MM.1S (cell line): ENCODE data around the gene CHRNG.

Experiments used
- EZH2 ChIP-seq: fragments of 300-600 bp; sonication (generic); optimal IDR thresholded peaks from 2 replicates; pipeline ENCODE3; 2017; ENCODE audit warnings: low read depth, mild to moderate bottlenecking, antibody characterized with exemption, low read length, mixed read lengths
- TF ChIP-seq, protein P1 (sequence below): fragments of 300-600 bp; sonication (generic); IDR thresholded peaks from 2 replicates; pipeline ENCODE4 v1.5.1; 2016; ENCODE audit warnings: antibody characterized with exemption, low read length, mixed read lengths

DNA sequence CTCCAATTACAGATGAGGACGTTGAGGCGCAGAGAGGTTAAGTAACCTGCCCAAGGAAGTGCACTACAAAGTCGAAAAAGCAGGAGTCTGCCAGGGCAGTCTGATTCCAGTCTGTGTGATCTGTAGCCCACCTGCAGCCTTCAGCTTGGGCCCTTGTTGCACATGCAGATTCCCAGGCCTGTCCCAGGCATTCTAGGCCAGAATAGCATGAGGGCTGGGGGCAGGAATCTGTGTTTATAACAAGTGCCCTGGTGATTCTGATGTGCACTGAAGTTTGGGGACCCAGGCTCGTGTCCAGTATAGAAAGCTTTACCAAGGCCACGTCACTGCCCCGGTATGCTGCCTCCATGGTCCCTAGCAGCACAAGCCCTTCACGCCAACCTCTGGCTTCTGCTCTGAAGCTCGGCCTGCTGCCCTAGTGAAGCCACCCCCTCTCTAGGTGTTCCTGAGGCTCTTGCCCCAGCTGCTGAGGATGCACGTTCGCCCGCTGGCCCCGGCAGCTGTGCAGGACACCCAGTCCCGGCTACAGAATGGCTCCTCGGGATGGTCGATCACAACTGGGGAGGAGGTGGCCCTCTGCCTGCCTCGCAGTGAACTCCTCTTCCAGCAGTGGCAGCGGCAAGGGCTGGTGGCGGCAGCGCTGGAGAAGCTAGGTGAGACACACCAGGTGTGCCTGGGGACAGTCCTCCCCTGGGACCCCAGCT lies 4.6 kb downstream of the CHRNG start:
- TF ChIP-seq, protein P1, sequence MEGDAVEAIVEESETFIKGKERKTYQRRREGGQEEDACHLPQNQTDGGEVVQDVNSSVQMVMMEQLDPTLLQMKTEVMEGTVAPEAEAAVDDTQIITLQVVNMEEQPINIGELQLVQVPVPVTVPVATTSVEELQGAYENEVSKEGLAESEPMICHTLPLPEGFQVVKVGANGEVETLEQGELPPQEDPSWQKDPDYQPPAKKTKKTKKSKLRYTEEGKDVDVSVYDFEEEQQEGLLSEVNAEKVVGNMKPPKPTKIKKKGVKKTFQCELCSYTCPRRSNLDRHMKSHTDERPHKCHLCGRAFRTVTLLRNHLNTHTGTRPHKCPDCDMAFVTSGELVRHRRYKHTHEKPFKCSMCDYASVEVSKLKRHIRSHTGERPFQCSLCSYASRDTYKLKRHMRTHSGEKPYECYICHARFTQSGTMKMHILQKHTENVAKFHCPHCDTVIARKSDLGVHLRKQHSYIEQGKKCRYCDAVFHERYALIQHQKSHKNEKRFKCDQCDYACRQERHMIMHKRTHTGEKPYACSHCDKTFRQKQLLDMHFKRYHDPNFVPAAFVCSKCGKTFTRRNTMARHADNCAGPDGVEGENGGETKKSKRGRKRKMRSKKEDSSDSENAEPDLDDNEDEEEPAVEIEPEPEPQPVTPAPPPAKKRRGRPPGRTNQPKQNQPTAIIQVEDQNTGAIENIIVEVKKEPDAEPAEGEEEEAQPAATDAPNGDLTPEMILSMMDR, result no peak
- no peak for TF ChIP-seq EZH2
